ENCODE results near the gene MAP3K14. TPM values are rescaled to one million over a fixed set of nuclear protein-coding genes. Genes with fewer than 3 reads are reported as not detected.

Gene MAP3K14
- total and polyA plus RNA-seq, 4 donors, result 1.2 to 7.8 (median 4.2) TPM

- H3K4me1 ChIP-seq (ENCODE audit: control insufficient read depth in 4 of 4, insufficient read depth in 4 of 4, low read length in 3 of 4), result no peaks in the 10 kb centered on the region
- H3K9me3 ChIP-seq (ENCODE audit: control insufficient read depth in 4 of 4, low read length in 3 of 4), result no peaks in the 10 kb centered on the region
- no peak overlapping the region for H3K9ac ChIP-seq (ENCODE audit: low read depth in 1 of 2, low read length in 2 of 2)
- no peak for DNase-seq (ENCODE audit: low spot score)
- TF ChIP-seq, protein P1, sequence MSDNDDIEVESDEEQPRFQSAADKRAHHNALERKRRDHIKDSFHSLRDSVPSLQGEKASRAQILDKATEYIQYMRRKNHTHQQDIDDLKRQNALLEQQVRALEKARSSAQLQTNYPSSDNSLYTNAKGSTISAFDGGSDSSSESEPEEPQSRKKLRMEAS (IDR thresholded peaks at IDR 0.05), result no peak
- no peak for TF ChIP-seq SP1 (IDR thresholded peaks at IDR 0.05)
- no peak for TF ChIP-seq JUND (IDR thresholded peaks at IDR 0.05)
- no peak for TF ChIP-seq CTCF (IDR thresholded peaks at IDR 0.05; ENCODE audit: low read depth, low read length, missing input control)
- TF ChIP-seq YY1 (IDR thresholded peaks at IDR 0.05), result no peak
- TF ChIP-seq FOXA2 (IDR thresholded peaks at IDR 0.05), result no peak
- TF ChIP-seq, protein P2, sequence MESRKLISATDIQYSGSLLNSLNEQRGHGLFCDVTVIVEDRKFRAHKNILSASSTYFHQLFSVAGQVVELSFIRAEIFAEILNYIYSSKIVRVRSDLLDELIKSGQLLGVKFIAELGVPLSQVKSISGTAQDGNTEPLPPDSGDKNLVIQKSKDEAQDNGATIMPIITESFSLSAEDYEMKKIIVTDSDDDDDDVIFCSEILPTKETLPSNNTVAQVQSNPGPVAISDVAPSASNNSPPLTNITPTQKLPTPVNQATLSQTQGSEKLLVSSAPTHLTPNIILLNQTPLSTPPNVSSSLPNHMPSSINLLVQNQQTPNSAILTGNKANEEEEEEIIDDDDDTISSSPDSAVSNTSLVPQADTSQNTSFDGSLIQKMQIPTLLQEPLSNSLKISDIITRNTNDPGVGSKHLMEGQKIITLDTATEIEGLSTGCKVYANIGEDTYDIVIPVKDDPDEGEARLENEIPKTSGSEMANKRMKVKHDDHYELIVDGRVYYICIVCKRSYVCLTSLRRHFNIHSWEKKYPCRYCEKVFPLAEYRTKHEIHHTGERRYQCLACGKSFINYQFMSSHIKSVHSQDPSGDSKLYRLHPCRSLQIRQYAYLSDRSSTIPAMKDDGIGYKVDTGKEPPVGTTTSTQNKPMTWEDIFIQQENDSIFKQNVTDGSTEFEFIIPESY (IDR thresholded peaks at IDR 0.05), result no peak
- TF ChIP-seq NR2F2 (IDR thresholded peaks at IDR 0.05), result no peak
- TF ChIP-seq EGR1 (IDR thresholded peaks at IDR 0.05; ENCODE audit: low read depth in 2 of 2), result no peak
- no peak for TF ChIP-seq REST (IDR thresholded peaks at IDR 0.05)
- TF ChIP-seq HNF4A (conservative IDR thresholded peaks at IDR 0.05), result no peak
- TF ChIP-seq RAD21 (IDR thresholded peaks at IDR 0.05), result no peak
- H3K36me3 ChIP-seq (ENCODE audit: control insufficient read depth in 4 of 4, insufficient read depth in 3 of 4, low read depth in 1 of 4, low read length in 3 of 4), result no peaks in the 10 kb centered on the region
- H3K27me3 ChIP-seq (ENCODE audit: control insufficient read depth in 4 of 4, insufficient read depth in 4 of 4, low read length in 3 of 4), result no peaks in the 10 kb centered on the region
- no peak overlapping the region for H3K4me3 ChIP-seq (ENCODE audit: low read depth in 1 of 3, low read length in 3 of 3)
- WGBS, result 93% methylated on average over 5 of the region's 5 CpGs
- no peak overlapping the region for H3K27ac ChIP-seq (ENCODE audit: low read depth in 1 of 2, low read length in 2 of 2)
Observed at GRCh38 chr17:45357364-45357997, 40.7 kb upstream of the MAP3K14 start.

- no peaks in the 10 kb centered on the region for H3K36me3 ChIP-seq (ENCODE audit: control insufficient read depth in 4 of 4, insufficient read depth in 3 of 4, low read depth in 1 of 4, low read length in 3 of 4)
- H3K4me1 ChIP-seq (ENCODE audit: control insufficient read depth in 4 of 4, insufficient read depth in 4 of 4, low read length in 3 of 4), result no peaks in the 10 kb centered on the region
- H3K9me3 ChIP-seq (ENCODE audit: control insufficient read depth in 4 of 4, low read length in 3 of 4), result peaks cover 0 to 3% (median 0%) of the 10 kb centered on the region in 4 donors
- H3K4me3 ChIP-seq (ENCODE audit: low read depth in 1 of 3, low read length in 3 of 3), result no peak overlapping the region
- no peak for DNase-seq (ENCODE audit: low spot score)
- H3K27ac ChIP-seq (ENCODE audit: low read depth in 1 of 2, low read length in 2 of 2), result no peak overlapping the region
- H3K27me3 ChIP-seq (ENCODE audit: control insufficient read depth in 4 of 4, insufficient read depth in 4 of 4, low read length in 3 of 4), result no peaks in the 10 kb centered on the region
- TF ChIP-seq, protein P3, sequence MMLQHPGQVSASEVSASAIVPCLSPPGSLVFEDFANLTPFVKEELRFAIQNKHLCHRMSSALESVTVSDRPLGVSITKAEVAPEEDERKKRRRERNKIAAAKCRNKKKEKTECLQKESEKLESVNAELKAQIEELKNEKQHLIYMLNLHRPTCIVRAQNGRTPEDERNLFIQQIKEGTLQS (IDR thresholded peaks at IDR 0.05), result no peak
- no peak for TF ChIP-seq JUND (IDR thresholded peaks at IDR 0.05)
- TF ChIP-seq RAD21 (IDR thresholded peaks at IDR 0.05), result no peak
- TF ChIP-seq REST (IDR thresholded peaks at IDR 0.05), result no peak
- TF ChIP-seq, protein P2 (IDR thresholded peaks at IDR 0.05), result no peak
- no peak for TF ChIP-seq EGR1 (IDR thresholded peaks at IDR 0.05; ENCODE audit: low read depth in 2 of 2)
- TF ChIP-seq, protein P1 (IDR thresholded peaks at IDR 0.05), result no peak
- no peak for TF ChIP-seq HNF4A (conservative IDR thresholded peaks at IDR 0.05)
- H3K9ac ChIP-seq (ENCODE audit: low read depth in 1 of 2, low read length in 2 of 2), result no peak overlapping the region
- 60% methylated on average over 2 of the region's 2 CpGs for WGBS
Observed at GRCh38 chr17:45355087-45355486, 38.3 kb upstream of the MAP3K14 start.

Measured in liver (tissue), 9 donors.